Measurements from ENCODE around the gene PLXNA2. TPM values are rescaled to one million over a fixed set of nuclear protein-coding genes. Genes with fewer than 3 reads are reported as not detected.

Gene PLXNA2
- total RNA-seq, 1 experiment from 2014 or later: 0.89 TPM

DNA sequence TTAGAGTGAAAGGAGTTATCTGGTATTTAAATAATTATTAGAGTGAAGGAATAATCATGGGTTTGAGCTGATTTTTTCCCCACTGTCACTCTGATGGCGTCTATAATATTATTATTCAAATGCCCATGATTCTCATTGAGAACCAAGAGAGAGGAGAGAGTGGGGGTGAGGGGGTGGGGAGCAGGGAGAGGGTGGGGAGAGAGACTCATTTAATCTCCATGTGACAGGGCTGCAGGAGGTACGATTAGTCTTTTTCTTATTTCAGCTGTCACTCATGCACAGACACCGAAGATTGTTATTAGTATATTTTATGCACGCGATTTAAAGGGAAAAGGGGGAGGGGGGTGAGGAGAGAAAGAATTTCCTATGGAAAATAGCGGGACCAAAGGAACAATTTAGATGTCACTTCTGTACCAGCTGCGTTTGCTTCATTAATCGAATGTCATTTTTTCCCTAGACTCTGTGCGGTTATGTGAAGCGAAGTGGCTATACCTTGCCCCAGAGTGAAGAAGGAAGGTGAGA is 19.9 kb downstream of the PLXNA2 start (continued):
- TF ChIP-seq, protein P1, sequence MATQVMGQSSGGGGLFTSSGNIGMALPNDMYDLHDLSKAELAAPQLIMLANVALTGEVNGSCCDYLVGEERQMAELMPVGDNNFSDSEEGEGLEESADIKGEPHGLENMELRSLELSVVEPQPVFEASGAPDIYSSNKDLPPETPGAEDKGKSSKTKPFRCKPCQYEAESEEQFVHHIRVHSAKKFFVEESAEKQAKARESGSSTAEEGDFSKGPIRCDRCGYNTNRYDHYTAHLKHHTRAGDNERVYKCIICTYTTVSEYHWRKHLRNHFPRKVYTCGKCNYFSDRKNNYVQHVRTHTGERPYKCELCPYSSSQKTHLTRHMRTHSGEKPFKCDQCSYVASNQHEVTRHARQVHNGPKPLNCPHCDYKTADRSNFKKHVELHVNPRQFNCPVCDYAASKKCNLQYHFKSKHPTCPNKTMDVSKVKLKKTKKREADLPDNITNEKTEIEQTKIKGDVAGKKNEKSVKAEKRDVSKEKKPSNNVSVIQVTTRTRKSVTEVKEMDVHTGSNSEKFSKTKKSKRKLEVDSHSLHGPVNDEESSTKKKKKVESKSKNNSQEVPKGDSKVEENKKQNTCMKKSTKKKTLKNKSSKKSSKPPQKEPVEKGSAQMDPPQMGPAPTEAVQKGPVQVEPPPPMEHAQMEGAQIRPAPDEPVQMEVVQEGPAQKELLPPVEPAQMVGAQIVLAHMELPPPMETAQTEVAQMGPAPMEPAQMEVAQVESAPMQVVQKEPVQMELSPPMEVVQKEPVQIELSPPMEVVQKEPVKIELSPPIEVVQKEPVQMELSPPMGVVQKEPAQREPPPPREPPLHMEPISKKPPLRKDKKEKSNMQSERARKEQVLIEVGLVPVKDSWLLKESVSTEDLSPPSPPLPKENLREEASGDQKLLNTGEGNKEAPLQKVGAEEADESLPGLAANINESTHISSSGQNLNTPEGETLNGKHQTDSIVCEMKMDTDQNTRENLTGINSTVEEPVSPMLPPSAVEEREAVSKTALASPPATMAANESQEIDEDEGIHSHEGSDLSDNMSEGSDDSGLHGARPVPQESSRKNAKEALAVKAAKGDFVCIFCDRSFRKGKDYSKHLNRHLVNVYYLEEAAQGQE (IDR thresholded peaks at IDR 0.05; ENCODE audit: low read depth): no peak
- TF ChIP-seq FOSL1 (IDR thresholded peaks at IDR 0.05; ENCODE audit: low read depth) (no peak), CEBPB (IDR thresholded peaks at IDR 0.05; ENCODE audit: low read depth) (no peak), ELF1 (IDR thresholded peaks at IDR 0.05; ENCODE audit: borderline replicate concordance, low read depth) (no peak), RAD21 (IDR thresholded peaks at IDR 0.05; ENCODE audit: low read depth) (no peak), TCF7L2 (IDR thresholded peaks at IDR 0.05; ENCODE audit: borderline replicate concordance, extremely low read depth, insufficient read depth, insufficient read length) (no peak), EZH2 (IDR thresholded peaks at IDR 0.05) (no peak), SRF (IDR thresholded peaks at IDR 0.05; ENCODE audit: low read depth) (no peak), CBX3 (IDR thresholded peaks at IDR 0.05; ENCODE audit: low read depth) (no peak)
- TF ChIP-seq, protein P2, sequence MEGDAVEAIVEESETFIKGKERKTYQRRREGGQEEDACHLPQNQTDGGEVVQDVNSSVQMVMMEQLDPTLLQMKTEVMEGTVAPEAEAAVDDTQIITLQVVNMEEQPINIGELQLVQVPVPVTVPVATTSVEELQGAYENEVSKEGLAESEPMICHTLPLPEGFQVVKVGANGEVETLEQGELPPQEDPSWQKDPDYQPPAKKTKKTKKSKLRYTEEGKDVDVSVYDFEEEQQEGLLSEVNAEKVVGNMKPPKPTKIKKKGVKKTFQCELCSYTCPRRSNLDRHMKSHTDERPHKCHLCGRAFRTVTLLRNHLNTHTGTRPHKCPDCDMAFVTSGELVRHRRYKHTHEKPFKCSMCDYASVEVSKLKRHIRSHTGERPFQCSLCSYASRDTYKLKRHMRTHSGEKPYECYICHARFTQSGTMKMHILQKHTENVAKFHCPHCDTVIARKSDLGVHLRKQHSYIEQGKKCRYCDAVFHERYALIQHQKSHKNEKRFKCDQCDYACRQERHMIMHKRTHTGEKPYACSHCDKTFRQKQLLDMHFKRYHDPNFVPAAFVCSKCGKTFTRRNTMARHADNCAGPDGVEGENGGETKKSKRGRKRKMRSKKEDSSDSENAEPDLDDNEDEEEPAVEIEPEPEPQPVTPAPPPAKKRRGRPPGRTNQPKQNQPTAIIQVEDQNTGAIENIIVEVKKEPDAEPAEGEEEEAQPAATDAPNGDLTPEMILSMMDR (IDR thresholded peaks at IDR 0.05 in 2 of 3, conservative IDR thresholded peaks at IDR 0.05 in 1 of 3; ENCODE audit: borderline replicate concordance in 1 of 3, insufficient read depth in 1 of 3, low read depth in 2 of 3, low read length in 2 of 3): no peak

Data from HCT116 (cell line).